KBM-7 (cell line): ENCODE results near the gene FMR1NB.

Source experiments
- DNase-seq: peaks from one replicate; pipeline ENCODE4 v3.0.0-alpha.2; 2015
- in situ Hi-C: fragments of 300-500 bp; cut with MboI; formaldehyde crosslinking; loops from 2 replicates; pipeline ENCODE4 v1.14.3; 2020; ENCODE audit warnings: low sequenced_read_pairs, low pct_unique_long_range_greater_than_20kb, mixed read lengths

FMR1NB gene, protein sequence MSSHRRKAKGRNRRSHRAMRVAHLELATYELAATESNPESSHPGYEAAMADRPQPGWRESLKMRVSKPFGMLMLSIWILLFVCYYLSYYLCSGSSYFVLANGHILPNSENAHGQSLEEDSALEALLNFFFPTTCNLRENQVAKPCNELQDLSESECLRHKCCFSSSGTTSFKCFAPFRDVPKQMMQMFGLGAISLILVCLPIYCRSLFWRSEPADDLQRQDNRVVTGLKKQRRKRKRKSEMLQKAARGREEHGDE

DNA sequence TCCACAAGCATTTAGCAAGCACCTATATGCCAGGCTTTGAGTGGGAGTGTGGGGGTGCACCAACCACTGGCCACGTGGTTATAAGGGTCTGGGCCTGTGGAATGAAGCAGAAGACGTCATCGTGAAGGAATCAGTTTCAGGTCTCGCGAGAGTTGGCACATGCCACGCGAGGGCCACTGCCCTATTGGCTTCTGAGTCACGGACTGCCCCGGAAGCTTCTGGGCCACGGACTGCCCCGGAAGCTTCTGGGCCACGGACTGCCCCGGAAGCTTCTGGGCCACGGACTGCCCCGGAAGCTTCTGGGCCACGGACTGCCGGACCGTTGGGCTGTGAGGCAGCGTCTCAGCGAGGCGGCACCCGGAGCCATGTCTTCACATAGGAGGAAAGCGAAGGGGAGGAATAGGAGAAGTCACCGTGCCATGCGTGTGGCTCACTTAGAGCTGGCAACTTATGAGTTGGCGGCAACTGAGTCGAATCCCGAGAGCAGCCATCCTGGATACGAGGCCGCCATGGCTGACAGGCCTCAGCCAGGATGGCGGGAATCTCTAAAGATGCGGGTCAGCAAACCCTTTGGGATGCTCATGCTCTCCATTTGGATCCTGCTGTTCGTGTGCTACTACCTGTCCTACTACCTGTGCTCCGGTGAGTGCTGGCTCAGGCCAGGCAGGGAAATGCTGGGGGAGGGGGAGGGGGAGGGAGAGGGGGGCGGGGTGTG is at the start of gene FMR1NB:
Gene FMR1NB (plus strand): TSS at position 300 of the 715 bp plus-strand sequence. CDS start 66 bp downstream, at position 366.
- in situ Hi-C loops: no loop called here
- DNase-seq: no peak

DNA sequence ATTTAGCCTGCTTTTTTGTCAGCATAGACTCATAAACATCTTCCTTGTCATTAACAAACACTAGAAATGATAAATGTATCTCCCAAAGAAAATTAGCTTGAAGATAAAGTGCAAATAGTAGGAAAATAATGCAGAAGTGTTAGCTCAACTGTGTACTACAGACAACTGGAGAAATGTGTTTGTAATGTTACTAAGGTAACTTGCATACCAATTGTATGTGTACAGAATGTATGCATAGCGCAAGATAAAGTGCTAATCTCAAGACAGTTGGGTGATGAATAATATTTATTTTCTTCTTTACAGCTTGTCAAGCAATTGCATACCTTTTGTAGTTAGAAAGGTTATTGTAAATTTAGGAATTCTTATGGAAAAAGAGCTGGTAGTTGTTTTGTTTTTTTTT is 47.3 kb upstream of the FMR1NB start:
- no peak for DNase-seq
- in situ Hi-C loops: no loop called here

DNA sequence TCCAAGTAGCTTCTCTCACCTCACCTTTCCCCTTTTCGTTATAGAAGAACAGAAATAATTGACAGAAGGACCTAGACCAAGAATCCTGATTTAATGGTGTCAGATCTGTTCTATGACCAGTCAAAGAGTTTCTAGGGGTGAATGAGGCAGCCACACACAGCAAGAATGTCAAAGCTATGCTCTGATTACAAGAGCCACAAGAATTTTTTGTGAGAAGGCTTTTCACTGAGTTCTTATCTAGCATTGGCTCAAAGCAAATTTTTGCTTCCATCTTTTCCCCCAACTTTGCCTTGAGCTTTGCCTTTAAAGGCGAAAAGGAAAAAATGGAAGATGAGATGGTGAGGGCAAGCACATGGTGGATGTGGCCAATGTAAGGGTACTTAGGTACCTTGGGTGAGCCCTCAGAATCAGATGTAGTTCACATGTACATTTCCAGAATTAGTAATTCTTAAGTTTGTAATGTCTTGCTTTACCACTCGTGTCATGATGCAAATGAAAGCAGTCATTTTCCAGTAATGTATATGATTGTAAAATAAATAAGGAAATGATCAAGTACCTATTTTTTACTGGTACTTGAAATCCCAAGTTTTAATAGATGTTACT is 45.9 kb upstream of the FMR1NB start:
- in situ Hi-C loops: no loop called here

DNA sequence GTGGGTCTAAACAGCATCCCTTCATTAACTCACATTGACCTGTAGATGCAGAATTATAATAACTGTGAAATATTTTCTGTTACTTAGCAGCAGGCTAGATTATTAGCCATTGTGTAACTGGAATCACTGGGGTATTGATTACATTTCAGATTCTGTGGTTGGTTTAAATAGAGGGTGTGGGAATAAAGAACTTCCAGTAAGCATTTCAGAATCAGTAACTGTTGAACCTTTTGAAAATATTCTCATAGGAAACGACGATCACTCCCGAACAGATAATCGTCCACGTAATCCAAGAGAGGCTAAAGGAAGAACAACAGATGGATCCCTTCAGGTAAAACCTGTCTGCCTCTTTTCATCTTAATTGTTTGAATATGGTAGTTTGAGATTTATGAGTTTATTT is 35.9 kb upstream of the FMR1NB start:
- no peak for DNase-seq
- in situ Hi-C loops: no loop called here

More for the DNA sequence above, 45.9 kb upstream of the FMR1NB start:
- no peak for DNase-seq

DNA sequence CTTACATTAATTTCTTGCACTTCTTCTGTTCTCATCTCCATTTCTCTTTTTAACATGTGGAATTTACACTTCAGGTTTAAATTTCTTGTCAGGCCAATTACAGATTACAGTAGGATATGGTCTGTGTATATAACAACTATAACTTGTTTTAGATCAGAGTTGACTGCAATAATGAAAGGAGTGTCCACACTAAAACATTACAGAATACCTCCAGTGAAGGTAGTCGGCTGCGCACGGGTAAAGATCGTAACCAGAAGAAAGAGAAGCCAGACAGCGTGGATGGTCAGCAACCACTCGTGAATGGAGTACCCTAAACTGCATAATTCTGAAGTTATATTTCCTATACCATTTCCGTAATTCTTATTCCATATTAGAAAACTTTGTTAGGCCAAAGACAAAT is 32.6 kb upstream of the FMR1NB start:
- no peak for DNase-seq
- in situ Hi-C loops: no loop called here

DNA sequence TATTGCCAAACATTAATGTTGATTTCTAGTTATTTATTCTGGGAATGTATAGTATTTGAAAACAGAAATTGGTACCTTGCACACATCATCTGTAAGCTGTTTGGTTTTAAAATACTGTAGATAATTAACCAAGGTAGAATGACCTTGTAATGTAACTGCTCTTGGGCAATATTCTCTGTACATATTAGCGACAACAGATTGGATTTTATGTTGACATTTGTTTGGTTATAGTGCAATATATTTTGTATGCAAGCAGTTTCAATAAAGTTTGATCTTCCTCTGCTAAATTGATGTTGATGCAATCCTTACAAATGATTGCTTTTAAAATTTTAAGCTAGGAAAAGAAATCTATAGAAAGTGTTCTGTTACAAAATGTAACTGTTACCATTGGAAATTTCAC is 30.8 kb upstream of the FMR1NB start:
- no peak for DNase-seq

DNA sequence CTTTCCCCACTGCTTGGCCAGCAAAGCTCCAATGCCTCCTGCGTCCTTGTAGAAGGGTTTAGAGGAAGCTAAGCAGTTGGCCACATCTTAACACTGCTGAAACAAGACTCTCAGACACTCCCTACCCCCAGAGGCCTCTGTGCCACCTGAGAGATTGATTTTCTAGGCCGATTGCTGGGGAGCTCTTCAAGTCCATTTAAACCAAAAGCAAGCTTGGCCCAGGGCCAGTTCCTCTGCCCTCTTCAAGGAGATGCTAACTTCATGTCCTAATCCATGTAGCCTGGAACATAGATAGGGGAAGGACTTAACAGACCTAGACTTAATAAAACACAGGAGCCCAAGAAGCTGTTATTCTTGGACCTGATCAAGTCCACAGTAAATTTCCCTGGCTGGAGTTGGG is 27.2 kb upstream of the FMR1NB start:
- peak; percentile 3 for DNase-seq
- in situ Hi-C loops: no loop called here

More for the DNA sequence above, 30.8 kb upstream of the FMR1NB start:
- in situ Hi-C loops: no loop called here

DNA sequence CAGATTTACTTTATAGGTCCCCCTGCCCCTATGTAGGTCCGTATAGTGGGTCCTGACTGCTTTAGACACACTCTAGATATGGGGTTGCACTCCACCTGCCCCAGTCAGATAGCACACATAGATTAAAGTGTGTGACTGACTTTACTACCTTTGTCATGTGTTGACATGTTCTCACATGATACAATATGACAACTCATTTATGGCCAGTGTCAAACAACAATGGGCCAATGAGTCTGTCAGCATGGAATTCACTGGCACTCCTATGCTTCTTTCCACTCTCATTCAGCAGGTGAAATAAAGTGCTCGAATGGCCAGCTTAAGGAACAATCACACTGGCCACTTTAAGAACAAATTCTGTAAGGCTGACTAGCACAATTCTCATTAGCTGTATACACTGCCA is 23.8 kb upstream of the FMR1NB start:
- in situ Hi-C loops: no loop called here
- DNase-seq: no peak

DNA sequence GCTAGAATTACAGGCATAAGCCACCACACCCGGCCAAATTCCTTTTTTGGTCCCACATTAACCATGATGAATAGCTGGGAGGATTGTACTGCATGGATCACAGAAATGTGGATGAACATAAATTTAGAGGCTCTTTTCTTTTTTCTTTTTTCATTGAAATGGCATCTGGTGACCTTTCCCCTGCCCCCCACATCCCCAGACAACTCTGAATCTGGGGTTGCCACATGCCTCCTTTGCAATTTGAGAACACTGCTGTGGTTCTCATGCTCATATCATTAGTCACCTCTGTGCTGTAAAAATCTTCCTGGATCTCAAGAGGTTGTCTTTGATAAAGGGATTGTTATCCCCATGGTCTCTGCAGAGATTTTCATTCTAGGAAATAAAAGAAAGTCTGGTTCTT is 22.8 kb upstream of the FMR1NB start:
- in situ Hi-C loops: no loop called here
- no peak for DNase-seq

DNA sequence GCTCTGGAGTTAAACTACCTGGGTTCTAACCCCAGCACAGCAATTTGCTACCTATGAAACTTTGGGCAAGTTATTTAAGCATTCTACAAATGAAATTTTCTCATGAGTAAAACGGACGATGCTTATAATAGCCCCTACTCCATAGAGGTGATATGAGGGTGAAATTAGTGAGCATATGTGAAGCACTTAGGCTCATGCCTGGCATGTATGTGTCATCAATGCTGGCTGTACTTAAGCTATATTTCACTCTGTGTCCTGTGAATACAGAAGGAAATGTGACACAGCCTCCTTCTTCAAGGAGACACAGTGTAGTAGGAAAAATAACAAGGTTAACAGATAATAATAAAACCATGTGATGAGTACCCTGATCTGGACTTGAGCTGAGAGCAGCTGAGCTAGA is 20.4 kb upstream of the FMR1NB start:
- in situ Hi-C loops: no loop called here
- DNase-seq: no peak

DNA sequence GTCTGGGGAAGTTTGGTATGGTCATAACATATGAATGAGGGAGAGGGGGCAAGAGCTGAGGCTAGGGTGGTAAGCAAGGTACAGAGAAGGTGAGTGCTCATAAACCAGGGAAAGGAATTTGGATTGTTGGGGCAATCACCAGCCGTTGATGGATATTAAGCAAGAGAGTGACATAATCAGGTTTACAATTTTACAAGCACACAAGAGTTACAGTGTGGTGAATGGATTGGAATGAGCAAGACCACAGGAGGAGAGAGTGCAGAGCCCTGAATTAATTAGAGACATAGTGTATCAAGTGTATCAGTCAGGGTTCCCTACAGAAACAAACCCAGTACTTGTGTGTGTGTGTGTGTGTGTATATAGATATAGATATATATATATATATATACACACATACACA is 18.7 kb upstream of the FMR1NB start:
- in situ Hi-C loops: no loop called here
- DNase-seq: no peak

DNA sequence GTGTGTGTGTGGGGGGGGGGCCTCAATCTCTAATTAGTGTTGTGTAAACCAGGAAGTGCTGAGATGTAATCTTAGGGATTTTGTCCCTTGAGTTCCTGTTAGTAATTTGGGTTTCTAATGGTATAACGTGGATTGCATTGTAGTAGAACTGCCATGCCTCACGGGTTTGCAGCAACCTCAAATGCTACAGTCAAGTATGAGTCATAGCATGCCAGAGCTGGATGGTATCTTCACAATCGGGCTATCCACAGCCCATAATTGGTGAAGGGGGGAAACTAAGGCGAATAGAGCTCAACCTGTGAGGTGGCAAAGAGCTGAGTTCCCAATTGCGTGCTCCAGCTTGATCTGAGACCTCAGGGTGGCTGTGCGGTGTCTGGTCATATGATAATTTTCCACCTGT is 2.2 kb upstream of the FMR1NB start:
- in situ Hi-C loops: no loop called here
- no peak for DNase-seq

DNA sequence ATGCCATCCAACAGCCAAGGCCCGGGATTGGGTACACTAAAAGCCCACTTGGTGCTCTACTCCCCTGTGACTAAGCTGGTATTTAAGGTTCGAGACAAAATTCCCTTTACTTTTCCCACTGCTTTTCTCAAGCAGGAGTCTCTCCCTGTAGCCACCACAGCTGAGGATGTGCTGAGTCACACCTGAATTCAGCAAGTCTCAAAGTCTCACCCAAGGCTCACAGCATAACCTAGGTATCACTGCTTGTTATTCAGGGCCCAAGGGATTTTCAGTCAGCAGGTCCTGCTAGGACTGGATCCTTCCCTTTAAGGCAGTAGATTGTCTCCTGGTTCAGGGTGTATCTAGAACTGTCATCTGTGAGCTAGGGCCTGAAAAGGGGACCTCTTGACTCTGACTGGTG is 39.2 kb downstream of the FMR1NB start:
- DNase-seq: no peak
- in situ Hi-C loops: no loop called here

DNA sequence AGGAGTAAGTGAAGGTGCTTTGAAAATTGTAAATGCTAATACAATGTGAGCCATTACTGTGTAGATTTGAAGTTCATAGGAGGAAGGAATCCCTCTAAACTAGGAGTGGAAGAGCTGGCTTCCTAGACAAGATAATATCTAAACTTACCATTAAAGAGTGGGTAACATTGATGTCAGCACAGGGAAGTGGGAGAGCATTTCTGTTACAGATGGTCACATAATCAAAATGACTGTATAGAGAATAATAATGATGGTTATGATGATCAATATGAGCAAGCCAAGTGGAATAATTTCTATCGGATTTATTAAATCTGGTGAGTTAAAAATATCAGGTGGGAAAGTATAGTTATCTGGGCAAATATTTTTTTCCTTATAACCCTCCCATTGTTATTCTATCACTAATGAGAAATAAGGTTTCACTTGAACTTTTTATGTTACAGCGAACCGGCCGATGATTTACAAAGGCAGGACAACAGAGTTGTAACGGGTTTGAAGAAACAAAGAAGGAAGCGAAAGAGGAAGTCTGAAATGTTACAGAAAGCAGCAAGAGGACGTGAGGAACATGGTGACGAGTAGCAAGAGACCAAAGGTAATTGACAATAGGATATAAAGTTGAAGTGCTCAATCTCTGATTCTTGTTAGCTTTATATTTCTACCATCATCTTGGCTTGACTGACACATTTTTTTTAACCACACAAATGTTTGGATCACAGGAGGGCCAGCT is 43.5 kb downstream of the FMR1NB start:
- in situ Hi-C loops: no loop called here
- no peak for DNase-seq

DNA sequence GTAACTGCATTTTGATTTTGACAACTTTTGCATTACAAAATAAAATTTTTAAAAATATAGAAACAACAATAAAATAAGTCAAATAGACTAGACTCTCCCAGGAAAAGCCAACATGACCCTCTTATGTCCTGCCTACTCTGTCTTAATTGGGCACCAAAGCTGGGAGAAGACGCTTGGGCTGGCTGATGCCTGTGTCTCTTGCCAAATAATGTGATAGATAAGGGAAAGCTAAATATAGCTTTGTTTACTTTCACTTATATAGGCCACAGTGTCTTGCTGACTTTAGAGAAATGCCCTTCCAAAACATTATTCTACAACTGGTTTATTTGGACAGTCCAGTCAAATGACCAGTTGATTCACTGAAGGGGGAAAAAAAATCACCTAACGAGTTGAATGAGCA is 54.2 kb downstream of the FMR1NB start:
- in situ Hi-C loops: no loop called here
- no peak for DNase-seq

DNA sequence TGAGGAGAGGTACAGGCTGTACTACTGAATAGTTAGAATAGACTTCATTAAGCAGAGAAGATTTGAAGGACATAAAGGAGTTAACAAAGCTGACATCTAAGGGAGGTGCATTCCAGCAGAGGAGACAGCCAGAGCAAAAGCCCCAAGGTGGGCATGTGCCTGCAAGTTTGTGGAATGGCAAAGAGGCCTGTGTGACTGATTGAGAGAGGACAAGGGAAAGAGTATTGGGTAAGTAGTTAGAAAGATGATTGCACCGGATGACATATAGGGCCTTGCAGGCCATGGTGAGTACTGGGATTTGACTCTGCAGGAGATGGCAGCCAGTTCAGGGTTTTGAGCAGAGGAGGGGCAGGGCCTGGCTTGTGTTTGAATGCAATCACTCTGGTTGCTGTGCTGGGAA is 55.9 kb downstream of the FMR1NB start:
- DNase-seq: no peak
- in situ Hi-C loops: no loop called here

DNA sequence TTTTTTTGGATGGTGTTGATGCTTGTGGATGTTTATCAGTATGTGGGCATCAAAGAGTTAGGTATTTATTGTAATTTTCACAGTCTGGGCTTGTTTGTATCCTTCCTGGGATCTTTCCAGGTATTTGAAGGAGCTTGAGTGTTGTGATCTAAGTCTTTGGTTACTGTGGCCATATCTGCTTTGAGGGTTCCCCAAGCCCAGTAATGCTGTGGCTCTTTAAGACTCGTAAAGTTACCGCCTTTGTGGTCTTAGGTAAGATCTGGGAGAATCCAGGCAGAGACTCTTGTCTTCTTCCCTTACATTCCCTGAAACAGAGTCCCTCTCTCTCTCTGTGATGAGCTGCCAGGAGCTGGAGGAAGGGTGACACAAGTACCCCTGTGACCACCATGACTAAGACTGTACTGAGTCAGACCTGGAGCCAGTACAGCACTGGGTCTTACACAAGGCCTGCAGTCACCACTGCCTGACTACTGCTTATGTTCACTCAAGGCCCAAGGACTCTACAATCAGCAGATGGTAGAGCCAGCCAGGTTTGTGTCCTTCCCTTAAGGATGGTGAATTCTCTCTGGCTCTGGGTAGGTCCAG is 62.2 kb downstream of the FMR1NB start:
- in situ Hi-C loops: no loop called here
- no peak for DNase-seq

DNA sequence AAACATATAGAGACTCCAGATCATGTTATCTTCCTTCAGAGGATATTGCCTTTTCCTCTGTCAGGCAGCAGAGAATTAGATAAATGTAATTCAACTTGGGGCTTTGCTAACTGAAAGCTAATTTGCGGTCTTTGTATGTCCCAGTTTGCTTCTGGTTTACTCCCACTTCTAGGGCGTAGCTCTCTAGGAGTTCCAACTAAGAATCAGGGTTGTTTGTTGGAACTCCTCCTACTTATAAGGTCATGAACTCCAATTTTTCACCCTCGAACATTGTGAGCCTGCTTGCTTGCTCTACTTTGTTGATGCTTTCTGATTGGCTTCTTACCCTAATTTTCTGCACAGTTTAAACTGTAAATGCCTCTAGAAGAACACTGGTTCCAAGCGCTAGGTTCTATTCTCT is 66.1 kb downstream of the FMR1NB start:
- in situ Hi-C loops: no loop called here

DNA sequence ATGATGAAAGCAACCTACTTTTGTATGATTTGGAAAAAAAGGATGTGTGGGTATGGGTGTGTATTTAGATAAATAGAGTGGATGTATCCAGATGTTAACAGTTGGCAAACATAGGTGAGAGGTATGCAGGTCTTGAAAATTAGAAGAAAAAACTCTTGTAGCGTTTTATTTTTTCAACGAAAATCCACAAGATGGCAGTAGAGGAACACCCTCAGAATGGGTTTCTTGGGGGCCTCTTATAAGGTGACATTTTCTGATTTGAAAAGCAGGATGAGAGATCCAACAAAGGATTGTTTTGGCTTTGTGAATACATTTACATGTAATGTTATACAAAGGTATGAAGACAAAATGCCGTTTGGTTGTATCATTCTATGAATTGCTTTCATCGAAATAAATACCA is 68.3 kb downstream of the FMR1NB start:
- in situ Hi-C loops: no loop called here
- peak; percentile 70 for DNase-seq

More for the DNA sequence above, 66.1 kb downstream of the FMR1NB start:
- no peak for DNase-seq

DNA sequence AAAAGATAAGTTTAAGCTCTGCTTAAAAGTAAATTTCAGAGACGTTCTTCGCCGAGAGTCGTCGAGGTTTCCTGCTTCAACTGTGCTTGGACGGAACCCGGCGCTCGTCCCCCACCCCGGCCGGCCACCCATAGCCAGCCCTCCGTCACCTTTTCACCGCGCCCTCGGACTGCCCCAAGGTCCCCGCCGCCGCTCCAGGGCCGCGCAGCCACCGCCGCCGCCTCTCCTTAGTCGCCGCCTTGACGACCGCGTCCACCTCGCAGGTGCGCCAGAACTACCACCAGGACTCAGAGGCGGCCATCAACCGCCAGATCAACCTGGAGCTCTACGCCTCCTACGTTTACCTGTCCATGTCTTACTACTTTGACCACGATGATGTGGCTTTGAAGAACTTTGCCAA is 70.8 kb downstream of the FMR1NB start:
- no peak for DNase-seq
- in situ Hi-C loops: no loop called here
